ENCODE results near the gene CYP1A2.

Gene CYP1A2

GRCh38 chr15:74790080-74790916 lies 41.7 kb downstream of the CYP1A2 start:
- DNase-seq: peak; percentile 87

DNA sequence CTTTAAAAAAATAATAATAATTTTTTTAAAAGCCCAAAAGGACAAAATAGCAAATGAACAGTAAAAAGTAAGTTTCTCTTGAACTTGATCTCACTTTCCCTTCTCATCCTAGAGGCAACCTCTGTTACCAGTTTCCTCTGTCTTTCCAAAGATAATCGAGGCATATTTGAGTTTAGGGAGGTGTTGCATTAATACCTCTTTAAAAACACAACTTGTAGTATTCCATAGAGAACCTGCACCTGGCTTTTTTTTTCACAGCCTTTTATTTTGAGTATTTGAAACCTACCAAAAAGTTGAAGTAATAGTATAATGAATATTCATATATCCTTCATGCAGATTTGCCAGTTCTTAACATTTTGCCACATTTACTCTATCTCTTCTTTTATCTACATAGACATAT lies 42.4 kb downstream of the CYP1A2 start:
- no peak for DNase-seq

DNA sequence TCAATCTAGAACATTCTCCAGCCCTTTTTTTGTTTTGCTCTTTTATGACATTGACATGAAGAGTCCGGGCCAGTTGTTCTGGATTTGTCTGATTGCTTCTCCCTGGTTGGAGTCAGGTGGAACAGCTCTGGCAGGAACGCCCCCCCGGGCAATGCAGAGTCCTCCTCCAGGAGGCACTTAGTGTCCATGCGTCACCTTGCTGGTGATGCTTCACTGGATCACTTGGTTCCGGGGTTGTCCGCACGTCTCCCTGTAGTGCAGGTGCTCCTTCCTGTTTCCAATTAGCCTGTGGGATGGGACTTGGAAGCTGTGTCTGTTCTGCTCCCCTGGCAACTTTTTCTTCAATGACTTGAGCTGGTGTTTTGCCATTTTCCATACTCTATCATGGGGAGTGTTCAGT lies 43.0 kb downstream of the CYP1A2 start:
- DNase-seq: no peak

DNA sequence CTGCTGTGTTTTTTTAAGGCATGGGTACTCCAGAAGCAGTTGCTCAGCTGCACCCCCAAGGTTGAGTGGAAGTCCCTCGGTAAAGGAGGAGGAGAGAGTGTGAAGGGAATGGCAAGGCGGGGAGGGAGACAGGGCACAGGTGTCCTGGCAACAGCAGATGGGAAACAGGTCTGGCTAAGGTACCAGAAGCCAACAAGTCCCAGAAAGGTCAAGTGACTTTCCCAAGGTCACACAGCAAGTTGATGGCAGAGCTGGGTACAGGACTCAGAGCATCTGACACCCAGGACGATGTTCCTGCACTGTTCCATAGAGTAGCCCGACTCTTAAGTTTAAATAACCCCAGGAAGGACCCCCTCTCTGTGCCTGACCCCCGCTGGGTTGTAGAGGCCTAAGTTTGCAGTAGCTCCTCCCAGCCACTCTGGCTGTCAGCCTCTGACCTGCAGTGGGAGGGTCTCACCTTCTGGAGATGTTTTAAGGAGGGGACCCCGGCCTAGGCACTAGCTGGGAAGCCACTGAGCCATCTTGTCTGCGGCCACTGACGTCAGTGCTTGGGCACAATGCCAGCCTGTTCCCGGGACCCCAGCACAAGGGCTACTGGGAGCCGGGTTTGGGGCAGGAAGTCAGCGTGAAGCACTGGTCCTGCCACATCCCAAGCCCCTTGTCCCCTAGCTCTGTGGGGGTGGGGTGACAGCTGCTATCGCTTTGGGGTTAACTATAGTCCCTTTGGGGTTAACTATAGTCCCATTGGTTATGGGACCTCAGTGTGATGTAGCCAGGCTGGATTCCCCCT lies 43.8 kb downstream of the CYP1A2 start:
- peak; percentile 18 for DNase-seq

DNA sequence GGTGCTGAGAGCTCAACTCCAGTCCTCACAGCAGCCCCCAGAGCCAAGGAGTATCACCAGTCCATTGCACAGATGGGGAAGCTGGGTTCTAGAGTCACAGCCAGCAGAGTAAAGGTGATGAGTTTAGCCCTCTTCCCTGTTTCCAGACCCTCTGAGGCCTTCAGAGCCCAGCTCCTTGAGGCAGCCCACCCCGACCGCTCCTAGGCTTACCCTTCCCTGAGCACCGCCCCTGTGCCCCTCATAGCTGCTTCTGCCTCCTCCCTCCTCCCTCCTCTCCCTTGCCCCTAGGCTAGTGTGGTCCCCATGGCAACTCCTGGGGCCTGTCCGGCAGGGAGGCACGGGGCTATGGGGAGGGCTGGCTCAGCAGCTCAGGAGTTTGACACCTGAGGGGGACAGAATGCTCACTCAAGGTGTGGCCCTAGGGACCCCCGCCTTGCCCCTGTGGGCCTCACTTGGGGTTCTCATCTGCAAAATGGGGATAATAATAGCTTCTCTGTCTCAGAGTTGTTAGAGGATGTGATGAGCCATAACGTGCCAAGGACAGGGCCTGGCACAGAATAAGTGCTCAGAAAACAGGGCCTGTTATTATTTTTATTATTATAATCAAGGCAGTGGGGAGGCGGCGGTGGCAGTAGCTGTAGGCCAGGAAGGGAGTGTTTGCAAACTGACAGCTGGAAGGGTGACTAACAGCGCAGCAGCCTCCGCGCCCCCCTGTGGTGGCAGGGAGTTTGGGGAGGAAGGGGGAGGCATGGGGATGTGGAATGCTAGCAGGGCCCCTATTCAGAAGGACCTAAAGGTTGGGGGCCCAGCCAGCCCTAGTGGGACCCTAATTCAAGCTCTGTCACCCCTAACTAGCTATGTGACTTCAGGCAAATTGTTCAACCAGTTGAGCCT lies 44.7 kb downstream of the CYP1A2 start:
- DNase-seq: no peak

DNA sequence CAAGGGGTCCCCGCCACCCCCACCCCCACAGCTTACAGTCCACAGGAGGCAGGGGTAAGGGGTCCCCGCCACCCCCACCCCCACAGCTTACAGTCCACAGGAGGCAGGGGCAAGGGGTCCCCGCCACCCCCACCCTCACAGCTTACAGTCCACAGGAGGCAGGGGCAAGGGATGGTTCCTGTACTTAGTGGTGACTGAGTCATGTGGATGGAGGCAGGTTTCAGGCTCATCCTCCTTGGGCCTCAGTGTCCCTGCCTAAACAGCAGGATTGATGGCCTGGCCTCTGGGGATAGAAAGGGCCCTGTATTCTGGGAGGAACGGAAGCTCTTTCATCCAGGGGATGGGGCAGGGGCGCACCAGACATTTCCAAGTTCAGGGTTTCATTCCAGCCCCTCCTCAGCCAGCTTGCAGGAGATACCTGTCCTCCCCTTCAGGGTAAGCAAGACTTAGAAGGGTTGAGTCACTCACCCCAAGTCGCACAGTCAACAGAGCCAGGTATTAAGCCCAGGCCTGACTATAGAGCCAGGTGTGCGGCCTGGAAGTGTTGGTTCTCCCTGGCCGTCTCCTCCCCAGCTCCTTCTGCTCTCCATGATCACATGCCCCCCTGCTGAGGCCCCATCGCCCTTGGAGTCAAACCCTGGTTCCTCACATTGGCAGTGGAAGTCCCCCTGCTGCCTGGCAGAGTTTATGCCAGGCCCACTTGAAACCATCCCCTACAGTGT lies 45.8 kb downstream of the CYP1A2 start:
- DNase-seq: peak; percentile 11

DNA sequence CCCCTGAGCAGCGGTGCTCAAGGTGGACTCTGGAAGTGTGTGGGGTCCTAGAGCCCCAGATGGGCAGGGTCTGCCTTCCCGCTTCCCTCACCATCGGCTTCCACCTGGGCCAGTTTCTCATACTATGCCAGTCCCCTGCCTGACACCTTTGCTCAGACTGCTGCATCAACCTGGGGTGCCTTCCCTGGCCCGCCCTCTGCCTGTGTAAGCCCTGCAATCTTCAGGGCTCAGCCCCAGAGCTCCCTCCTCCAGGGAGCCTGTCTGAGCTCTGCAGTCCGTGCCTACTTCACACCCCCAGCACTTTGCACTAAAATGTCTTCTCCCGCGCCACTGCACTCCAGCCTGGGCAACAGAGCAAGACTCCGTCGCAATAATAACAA lies 46.3 kb downstream of the CYP1A2 start:
- DNase-seq: no peak

- no peak for DNase-seq
Measured at GRCh38 chr15:74795966-74796625, 47.5 kb downstream of the CYP1A2 start.

GRCh38 chr15:74798388-74799254 lies 50.0 kb downstream of the CYP1A2 start:
- DNase-seq: no peak

GRCh38 chr15:74799255-74799855 lies 50.7 kb downstream of the CYP1A2 start:
- DNase-seq: no peak

DNA sequence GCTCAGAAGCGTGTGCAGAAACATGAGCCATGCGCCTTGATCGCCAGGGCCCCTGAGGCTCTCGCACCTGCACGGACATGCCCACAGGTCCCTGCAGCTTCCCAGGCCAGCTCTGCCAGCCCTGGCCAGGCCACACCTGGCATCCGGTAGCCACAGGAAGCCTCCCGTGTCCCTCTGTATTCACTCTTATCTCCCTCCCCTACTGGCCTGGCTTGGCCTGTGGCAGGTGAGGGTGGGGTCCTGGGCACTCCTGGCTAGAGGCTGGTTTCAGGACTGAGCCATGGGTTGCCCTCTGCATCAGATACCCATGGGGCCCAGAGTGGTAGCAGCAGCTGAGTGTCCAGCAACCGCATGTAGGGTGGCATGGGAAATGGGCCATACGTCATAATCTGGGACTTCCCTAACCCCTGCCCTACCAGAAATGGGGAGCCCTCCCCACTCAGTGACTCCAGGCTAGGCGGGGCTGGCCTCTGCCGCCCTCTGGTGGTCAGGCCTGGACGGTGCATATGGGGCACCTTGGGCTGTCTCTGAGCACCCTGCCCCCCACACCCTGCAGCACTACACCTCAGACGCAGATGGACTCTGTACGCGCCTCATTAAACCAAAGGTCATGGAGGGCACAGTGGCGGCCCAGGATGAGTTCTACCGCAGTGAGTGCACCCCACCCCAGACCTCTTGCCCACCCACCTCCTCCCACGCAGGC lies 51.4 kb downstream of the CYP1A2 start:
- DNase-seq: peak; percentile 81

GRCh38 chr15:74800559-74801094 lies 52.0 kb downstream of the CYP1A2 start:
- DNase-seq: no peak

DNA sequence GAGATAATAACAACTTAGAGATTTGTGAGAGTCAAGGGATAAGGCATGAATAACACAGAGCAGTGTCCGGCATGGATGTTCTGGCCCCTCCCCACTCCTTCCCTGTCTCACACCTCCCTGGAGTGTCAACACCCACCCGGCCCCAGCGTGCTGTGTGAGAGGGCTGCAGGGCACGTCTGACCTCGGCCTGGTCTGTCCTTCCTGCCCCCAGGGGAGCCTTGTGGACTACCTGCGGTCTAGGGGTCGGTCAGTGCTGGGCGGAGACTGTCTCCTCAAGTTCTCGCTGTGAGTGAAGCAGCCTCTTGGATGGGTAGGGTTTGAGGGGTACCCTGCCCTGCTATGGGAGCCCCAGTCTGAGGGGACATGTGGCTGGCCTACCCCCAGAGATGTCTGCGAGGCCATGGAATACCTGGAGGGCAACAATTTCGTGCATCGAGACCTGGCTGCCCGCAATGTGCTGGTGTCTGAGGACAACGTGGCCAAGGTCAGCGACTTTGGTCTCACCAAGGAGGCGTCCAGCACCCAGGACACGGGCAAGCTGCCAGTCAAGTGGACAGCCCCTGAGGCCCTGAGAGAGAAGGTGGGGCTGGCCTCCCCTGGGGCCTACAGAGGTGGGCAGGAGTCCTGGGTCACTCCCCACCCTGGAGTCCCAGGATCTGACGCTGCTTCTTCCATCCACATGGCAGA lies 52.8 kb downstream of the CYP1A2 start:
- no peak for DNase-seq

DNA sequence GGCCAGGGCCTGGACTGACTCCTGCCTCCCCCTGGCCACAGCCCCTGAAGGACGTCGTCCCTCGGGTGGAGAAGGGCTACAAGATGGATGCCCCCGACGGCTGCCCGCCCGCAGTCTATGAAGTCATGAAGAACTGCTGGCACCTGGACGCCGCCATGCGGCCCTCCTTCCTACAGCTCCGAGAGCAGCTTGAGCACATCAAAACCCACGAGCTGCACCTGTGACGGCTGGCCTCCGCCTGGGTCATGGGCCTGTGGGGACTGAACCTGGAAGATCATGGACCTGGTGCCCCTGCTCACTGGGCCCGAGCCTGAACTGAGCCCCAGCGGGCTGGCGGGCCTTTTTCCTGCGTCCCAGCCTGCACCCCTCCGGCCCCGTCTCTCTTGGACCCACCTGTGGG lies 53.6 kb downstream of the CYP1A2 start:
- no peak for DNase-seq

DNA sequence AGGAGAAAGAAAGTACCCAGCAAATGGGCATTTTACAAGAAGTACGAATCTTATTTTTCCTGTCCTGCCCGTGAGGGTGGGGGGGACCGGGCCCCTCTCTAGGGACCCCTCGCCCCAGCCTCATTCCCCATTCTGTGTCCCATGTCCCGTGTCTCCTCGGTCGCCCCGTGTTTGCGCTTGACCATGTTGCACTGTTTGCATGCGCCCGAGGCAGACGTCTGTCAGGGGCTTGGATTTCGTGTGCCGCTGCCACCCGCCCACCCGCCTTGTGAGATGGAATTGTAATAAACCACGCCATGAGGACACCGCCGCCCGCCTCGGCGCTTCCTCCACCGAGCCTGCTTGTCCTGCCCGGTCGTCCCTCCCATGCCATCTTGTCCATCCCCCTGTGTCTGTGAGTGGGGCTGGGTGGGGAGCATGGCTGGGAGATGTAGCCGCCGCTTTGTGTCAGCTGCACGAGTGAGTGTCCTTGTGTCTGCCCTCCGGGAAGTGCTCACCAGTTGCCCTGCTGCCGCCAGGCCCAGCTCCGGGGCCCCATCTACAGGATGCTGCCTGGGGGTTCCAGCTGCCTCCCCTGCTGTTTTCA lies 54.3 kb downstream of the CYP1A2 start:
- no peak for DNase-seq

GRCh38 chr15:74804935-74805334 lies 56.3 kb downstream of the CYP1A2 start:
- DNase-seq: no peak
